22Rv1 (cell line): Measurements from ENCODE around the gene EIPR1.

Experiments
- H3K27ac ChIP-seq: fragments of 450-650 bp; 2 replicates; pipeline ENCODE4 v1.5.1; 2017
- CTCF ChIP-seq: fragments of 450-650 bp; IDR thresholded peaks from 2 replicates; pipeline ENCODE4 v1.5.1; 2017; ENCODE audit warnings: mild to moderate bottlenecking
- ZFX ChIP-seq: fragments of 450-650 bp; IDR thresholded peaks from 2 replicates; pipeline ENCODE4 v1.6.1; 2017; ENCODE audit warnings: antibody characterized with exemption, borderline replicate concordance

The EIPR1 gene

GRCh38 chr2:3334392-3335345 is 42.9 kb downstream of the EIPR1 start:
- TF ChIP-seq CTCF (no peak), ZFX (no peak)
- no peak overlapping the region for H3K27ac ChIP-seq

- no peak for TF ChIP-seq CTCF
- TF ChIP-seq ZFX, result no peak
Measured at GRCh38 chr2:3332133-3332532, 45.5 kb downstream of the EIPR1 start.

GRCh38 chr2:3329491-3329890 is 48.1 kb downstream of the EIPR1 start:
- H3K27ac ChIP-seq, result no peak overlapping the region
- TF ChIP-seq CTCF (no peak), ZFX (no peak)

More at GRCh38 chr2:3332133-3332532, 45.5 kb downstream of the EIPR1 start:
- H3K27ac ChIP-seq, result no peak overlapping the region

- TF ChIP-seq ZFX (no peak), CTCF (no peak)
Measured at GRCh38 chr2:3326871-3327270, 50.7 kb downstream of the EIPR1 start.

GRCh38 chr2:3326182-3326537 is 51.5 kb downstream of the EIPR1 start:
- H3K27ac ChIP-seq, result no peak overlapping the region
- TF ChIP-seq CTCF, result no peak
- TF ChIP-seq ZFX, result no peak

More at GRCh38 chr2:3326871-3327270, 50.7 kb downstream of the EIPR1 start:
- no peak overlapping the region for H3K27ac ChIP-seq

- no peak overlapping the region for H3K27ac ChIP-seq
- TF ChIP-seq CTCF (no peak), ZFX (no peak)
Measured at GRCh38 chr2:3325458-3326181, 52.0 kb downstream of the EIPR1 start.
